ENCODE results near the gene SLC12A7. TPM values are rescaled to one million over a fixed set of nuclear protein-coding genes. Genes with fewer than 3 reads are reported as not detected.
A peak's percentile ranks its signal among the peaks of the same experiment; 100 is the strongest.

Gene SLC12A7
- total RNA-seq, 4 donors from 2014 or later, result 4.6 to 49.8 (median 15.8) TPM

GRCh38 chr5:1118231-1118698 lies 6.4 kb upstream of the SLC12A7 start:
- DNase-seq, result peak; percentile 85 to 89
- intact Hi-C loops (cut with DNase I; ENCODE audit: low total_unique reads), result no loop called here
- no peaks in the 10 kb centered on the region for H3K36me3 ChIP-seq
- H3K4me1 ChIP-seq, result no peaks in the 10 kb centered on the region
- no peak overlapping the region for H3K4me3 ChIP-seq
- peak overlapping the region; percentile 22 to 80 for H3K27ac ChIP-seq
- no peaks in the 10 kb centered on the region for H3K27me3 ChIP-seq
- no peaks in the 10 kb centered on the region for H3K9me3 ChIP-seq
- no peak for TF ChIP-seq POLR2A (IDR thresholded peaks at IDR 0.05)
- TF ChIP-seq CTCF (IDR thresholded peaks at IDR 0.05), result no peak

DNA sequence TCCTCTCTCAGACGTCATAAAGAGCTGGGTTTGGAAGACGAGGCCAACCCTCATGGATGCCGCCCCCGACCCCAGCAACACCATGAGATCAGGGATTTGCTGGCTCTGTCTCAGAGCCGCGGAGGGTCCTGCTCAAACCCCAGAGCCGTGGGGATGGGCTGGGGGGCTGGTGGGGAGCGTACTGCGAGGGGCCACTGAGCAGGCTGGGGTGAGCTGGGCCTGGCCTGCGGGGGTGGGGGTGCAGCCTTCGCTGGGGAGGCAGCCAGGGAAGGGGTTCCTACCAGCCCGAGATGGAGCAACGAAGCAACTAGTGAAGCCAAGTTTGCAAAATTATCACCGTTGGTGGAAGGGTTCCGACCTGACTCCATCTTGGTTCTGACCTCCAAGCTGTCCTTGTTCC lies 5.1 kb upstream of the SLC12A7 start:
- no peaks in the 10 kb centered on the region for H3K9me3 ChIP-seq
- no peak overlapping the region for H3K4me3 ChIP-seq
- DNase-seq, result no peak
- H3K36me3 ChIP-seq, result no peaks in the 10 kb centered on the region
- peak overlapping the region in 1 of 2 donors; percentile 80 for H3K27ac ChIP-seq
- H3K4me1 ChIP-seq, result no peaks in the 10 kb centered on the region
- intact Hi-C loops (cut with DNase I; ENCODE audit: low total_unique reads), result no loop called here
- no peak for TF ChIP-seq POLR2A (IDR thresholded peaks at IDR 0.05)
- no peak for TF ChIP-seq CTCF (IDR thresholded peaks at IDR 0.05)
- no peaks in the 10 kb centered on the region for H3K27me3 ChIP-seq

- Histone ChIP-seq H3K4me1 (no peaks in the 10 kb centered on the region), H3K9me3 (no peaks in the 10 kb centered on the region), H3K36me3 (no peaks in the 10 kb centered on the region), H3K27me3 (no peaks in the 10 kb centered on the region), H3K4me3 (no peak overlapping the region), H3K27ac (no peak overlapping the region)
- intact Hi-C loops (cut with DNase I; ENCODE audit: low total_unique reads), result no loop called here
- TF ChIP-seq CTCF (IDR thresholded peaks at IDR 0.05) (no peak), POLR2A (IDR thresholded peaks at IDR 0.05) (no peak)
- DNase-seq, result no peak
These were observed 4.4 kb upstream of the SLC12A7 start for GRCh38 chr5:1116109-1116740.

DNA sequence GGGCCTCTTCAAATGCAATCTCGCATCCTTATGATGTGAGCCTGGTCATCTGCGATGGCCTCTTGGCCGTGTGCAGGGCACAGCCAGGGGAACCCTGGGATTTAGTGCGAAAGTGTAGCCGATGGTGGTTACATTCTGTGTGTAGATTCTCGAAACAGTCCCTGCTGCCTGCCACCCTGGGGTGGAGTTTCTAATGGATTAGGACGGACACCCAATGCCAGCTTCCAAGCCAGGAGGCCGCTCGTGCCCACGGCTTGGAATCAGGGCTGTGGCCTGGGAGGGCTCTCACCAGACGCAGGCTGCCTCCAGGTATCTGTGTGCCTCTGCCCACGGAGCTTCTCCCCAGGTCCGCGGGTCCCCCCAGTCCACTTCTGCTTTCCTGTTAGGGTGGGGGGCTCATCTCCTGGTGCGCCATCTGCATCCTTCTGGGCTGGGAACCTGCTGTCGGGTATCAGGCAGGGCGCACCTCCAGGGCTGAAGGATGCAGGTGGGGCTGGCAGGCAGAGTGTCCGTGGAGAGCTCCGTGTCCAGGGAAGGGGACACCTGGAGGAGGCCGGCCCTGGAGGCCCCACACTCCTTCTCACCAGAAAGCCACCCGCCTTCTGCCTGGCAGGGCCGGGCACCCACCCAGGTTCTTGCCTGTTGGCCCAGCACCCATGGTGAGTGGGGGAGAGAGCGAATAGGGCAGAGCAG lies 3.4 kb upstream of the SLC12A7 start:
- intact Hi-C loops (cut with DNase I; ENCODE audit: low total_unique reads), result no loop called here

More for the DNA sequence above, 3.4 kb upstream of the SLC12A7 start:
- no peaks in the 10 kb centered on the region for H3K36me3 ChIP-seq
- no peaks in the 10 kb centered on the region for H3K27me3 ChIP-seq
- H3K27ac ChIP-seq, result no peak overlapping the region
- TF ChIP-seq POLR2A (IDR thresholded peaks at IDR 0.05), result no peak
- no peak for TF ChIP-seq CTCF (IDR thresholded peaks at IDR 0.05)
- H3K4me1 ChIP-seq, result peaks cover 3 to 4% of the 10 kb centered on the region in 2 donors
- H3K9me3 ChIP-seq, result no peaks in the 10 kb centered on the region
- H3K4me3 ChIP-seq, result no peak overlapping the region
- no peak for DNase-seq
